Stomach (tissue), 4 donors: ENCODE results near the gene SIVA1.

Experiments used
- CTCF ChIP-seq, 7 experiments: fragments of 450-650 bp in 4 of 7; fragments of 200-600 bp in 3 of 7; sonication (generic) in 3 of 7; IDR thresholded peaks; one replicate each; pipeline ENCODE4 v1.5.1; 2016 to 2019; ENCODE audit warnings: antibody characterized with exemption in 7 of 7, control low read depth in 2 of 7, mild to moderate bottlenecking in 1 of 7
- EP300 ChIP-seq: sonication (generic); formaldehyde crosslinking; IDR thresholded peaks from one replicate; pipeline ENCODE4 v1.6.1; 2017; ENCODE audit warnings: antibody characterized with exemption
- POLR2A ChIP-seq, 4 donors: fragments of 450-650 bp; IDR thresholded peaks; one replicate each; pipeline ENCODE4 v1.6.1; 2016; ENCODE audit warnings: antibody characterized with exemption in 4 of 4, control low read depth in 2 of 4, mild to moderate bottlenecking in 1 of 4, moderate library complexity in 1 of 4
- POLR2AphosphoS5 ChIP-seq, 3 donors: sonication (generic); formaldehyde crosslinking; IDR thresholded peaks; one replicate each; pipeline ENCODE4 v1.6.1; 2016; ENCODE audit warnings: antibody characterized with exemption in 3 of 3

GRCh38 chr14:104714066-104714465 is 38.9 kb upstream of the SIVA1 start:
- TF ChIP-seq POLR2A (IDR thresholded peaks at IDR 0.05) (no peak), CTCF (IDR thresholded peaks at IDR 0.05) (no peak), EP300 (no peak), POLR2AphosphoS5 (IDR thresholded peaks at IDR 0.05) (no peak)
